Stimulated activated naive CD8-positive, alpha-beta T cell treated with anti-CD3 and anti-CD28 coated beads, Interleukin-15, Interleukin-2, amounts not matched to agents 100 U/mL and 50 U/mL, for 24 hours (primary cell): ENCODE data around the gene ULK1.

Experiments
- ATAC-seq: fragments of 150-1000 bp; cut with Tn5 transposase; one replicate; pipeline ENCODE4 v1.10.0; 2021
- DNase-seq: peaks from one replicate; pipeline ENCODE4 v3.0.0; 2021

The ULK1 gene

DNA sequence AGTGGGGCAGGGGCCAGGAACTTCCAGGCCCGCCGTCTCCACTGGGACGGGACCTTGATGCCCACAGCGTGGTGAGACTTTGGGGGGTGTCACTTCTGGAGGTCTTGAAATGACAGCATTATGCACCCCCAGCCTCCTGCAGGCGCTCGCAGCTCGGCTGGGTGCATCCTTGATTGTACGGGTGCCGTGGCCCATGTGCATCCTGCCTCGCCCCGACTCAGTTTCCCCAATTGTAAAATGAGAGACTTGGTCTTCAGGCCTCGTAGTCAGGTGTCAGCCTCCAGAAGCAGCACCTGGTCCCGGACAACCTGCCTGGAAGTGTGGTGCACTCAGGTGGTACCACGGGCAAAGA is 25.7 kb downstream of the ULK1 start:
- DNase-seq (no peak), ATAC-seq (no peak)

DNA sequence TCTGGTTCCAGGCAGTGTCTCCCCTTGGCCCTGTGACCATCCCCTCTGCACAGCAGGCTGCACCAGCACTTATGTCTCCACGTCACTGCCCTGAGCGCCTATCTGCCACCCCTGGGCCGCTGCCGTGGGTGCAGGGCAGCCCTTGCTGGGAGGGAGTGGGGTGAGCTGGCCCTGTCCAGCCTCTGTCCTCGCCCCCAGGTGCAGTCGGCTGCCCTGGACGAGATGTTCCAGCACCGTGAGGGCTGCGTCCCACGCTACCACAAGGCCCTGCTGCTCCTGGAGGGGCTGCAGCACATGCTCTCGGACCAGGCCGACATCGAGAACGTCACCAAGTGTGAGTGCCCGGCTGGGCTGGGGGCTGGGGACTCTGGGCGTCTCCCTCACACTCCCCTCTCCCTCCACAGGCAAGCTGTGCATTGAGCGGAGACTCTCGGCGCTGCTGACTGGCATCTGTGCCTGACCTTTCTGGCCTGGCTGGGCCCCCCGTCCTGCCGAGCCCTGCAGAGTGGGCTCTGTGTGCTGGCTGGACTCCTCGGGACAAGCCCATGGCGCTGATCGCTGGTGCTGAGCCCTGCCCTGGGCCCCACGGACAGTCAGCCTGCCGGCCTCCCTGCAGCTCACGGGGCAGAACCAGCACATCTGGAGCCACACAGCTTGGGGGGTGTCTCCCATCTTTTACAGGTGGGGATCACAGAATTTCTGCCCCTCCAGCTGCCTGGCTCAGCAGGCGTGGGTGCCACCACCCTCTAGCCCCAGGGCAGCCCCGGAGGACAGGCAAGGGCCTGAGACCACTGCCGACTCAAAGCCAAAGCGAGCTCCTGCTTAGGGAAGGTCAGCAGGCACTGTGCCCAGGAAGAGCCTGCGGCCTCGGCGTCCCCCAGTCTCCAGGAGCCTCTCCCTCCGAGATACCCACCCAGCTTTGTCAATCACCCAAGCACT is 26.7 kb downstream of the ULK1 start:
- DNase-seq (no peak), ATAC-seq (no peak)

DNA sequence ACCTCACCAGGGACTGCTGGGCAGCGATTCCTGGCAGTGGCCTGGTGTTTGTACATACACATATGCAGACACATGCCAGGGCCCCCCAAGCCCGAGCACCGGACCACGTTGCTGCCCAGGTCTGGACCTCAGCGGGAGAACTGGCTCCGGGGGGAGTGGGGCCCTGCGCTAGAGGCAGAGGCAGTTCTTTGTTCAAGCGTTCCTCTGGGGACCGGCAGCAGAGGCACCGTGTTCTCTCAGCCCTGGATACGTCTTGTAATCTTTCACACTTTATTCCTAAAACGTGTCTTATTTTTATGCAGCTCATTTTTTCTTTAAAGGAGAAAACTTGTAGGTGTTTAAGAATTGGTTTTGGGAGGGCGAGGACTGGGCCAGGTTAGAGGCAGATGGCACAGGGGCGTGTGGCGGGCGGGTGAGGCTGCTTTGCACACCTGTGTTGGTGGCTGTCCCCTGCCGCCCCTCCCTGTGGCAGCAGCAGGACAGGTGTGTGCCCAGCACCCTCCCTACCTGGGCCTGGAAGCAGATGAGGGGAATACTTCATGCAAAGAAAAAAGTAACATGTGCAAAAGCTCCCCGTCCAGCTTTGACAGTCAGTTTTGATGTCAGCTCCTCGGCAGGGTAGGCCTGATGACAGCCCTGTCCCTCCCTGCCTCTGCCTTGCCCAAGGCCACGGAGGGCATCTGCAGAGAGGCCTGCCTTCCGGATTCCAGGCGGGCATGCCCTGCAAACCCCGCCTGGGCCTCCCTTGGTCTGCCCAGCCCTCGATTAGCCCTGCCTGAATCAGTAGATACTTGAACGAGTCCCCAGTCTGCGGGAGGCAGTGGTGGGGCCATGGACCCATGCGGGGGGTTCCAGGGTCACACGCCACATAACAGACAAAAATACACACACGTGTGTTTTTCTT is 27.7 kb downstream of the ULK1 start:
- no peak for ATAC-seq
- no peak for DNase-seq

DNA sequence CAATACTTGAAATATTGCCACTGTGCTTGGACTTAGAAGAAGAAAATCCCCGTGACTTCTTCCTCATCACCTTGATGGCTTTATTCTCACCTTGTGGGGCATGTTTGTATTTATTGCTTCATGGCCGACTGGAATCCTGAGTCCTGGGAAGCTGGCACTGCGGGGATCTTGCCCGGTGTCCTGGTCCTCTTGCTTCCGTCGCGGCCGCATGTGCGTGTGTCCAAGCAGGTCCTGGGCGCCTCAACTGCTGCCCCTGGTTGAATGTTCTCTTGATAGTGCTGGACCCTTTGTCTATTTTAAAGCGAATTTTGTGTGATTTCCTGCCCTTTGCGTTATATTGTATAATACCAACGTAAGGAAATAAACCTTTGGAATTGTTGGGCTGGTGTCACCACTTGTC is 28.4 kb downstream of the ULK1 start:
- ATAC-seq (no peak), DNase-seq (no peak)

DNA sequence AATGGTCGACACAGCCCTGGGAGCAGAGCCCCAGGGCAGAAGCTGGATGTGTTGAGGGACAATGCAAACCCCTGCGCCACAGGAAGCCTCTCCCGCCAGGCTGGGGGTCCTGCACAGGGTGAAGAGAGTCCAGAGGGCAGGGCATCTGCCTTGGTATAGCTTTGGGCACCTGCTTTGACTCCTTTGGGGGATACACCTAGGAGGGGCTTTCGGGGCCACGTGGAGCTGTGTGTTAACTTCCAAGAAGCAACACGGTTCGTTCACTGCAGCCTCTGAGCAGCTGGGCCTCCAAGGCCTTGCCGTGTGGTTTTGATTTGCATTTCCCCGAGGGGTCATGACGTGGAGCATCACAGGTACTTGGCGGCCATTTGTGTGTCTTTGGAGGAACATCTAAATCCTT is 28.8 kb downstream of the ULK1 start:
- DNase-seq (no peak), ATAC-seq (no peak)

DNA sequence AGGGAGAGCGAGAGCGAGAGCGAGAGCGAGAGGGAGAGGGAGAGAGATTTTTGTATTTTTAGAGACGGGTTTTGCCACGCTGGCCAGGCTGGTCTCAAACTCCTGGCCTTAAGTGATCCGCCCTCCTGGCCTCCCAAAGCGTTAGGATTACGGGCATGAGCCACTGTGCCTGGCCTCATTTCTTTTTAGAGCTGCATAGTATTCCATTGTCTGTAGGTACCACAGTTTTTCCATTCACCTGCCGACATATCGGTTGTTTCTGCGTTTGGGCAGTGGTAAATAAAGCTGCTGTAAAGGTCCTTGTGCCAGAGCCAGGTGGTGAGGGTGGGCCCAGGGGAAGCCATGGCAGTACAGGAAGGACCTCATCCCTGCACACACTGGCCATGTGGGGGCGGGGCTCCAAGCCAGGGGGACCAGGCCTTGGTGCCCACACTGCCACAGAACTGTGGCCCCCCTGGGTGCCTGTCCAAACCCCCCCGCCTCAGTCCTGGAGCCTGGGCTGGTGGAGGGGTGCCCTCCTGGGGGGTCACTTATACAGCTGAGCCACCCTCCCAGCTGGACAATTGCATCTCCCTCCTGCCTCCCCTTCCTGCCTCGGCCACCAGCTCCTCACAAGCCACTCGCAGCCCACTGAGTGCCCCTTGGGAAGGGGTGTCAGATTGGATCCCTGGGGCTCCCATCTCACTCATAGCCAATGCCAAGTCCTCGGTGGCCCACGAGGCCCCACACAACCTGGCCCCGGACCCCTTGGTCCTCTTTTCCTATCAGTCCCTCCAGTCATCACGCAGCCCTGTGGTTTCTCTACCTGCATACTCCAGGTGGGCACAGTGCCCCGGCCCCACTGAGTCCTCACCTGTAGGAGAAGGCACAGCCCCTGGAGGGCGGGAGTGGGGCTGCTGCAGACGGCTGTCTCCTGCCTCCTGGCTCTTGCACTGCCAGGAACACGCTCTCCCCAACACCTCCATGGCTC is 33.0 kb downstream of the ULK1 start:
- DNase-seq (no peak), ATAC-seq (no peak)

DNA sequence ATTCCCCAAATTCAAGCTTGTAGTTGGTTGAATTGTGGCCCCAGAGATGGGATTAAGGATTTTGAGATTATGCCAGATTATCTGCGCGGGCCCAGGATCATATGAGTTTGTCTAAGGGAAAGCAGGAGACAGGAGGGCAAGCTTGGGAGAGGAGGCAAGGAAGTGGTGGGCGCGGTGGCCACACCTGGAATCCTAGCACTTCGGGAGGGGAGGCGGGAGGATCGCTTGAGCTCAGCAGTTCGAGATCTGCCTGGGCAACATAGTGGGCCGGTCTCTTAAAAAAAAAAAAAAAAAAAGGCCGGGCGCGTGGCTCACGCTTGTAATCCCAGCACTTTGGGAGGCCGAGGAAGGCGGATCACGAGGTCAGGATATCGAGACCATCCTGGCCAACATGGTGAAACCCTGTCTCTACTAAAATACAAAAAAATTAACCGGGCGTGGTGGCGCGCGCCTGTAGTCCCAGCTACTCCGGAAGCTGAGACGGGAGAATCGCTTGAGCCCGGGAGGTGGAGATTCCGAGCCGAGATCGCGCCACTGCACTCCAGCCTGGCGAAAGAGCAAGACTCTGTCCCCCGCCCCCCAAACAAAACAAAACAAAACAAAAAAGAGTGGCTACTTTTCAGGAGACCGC is 33.8 kb downstream of the ULK1 start:
- ATAC-seq (peak; percentile 2), DNase-seq (no peak)

DNA sequence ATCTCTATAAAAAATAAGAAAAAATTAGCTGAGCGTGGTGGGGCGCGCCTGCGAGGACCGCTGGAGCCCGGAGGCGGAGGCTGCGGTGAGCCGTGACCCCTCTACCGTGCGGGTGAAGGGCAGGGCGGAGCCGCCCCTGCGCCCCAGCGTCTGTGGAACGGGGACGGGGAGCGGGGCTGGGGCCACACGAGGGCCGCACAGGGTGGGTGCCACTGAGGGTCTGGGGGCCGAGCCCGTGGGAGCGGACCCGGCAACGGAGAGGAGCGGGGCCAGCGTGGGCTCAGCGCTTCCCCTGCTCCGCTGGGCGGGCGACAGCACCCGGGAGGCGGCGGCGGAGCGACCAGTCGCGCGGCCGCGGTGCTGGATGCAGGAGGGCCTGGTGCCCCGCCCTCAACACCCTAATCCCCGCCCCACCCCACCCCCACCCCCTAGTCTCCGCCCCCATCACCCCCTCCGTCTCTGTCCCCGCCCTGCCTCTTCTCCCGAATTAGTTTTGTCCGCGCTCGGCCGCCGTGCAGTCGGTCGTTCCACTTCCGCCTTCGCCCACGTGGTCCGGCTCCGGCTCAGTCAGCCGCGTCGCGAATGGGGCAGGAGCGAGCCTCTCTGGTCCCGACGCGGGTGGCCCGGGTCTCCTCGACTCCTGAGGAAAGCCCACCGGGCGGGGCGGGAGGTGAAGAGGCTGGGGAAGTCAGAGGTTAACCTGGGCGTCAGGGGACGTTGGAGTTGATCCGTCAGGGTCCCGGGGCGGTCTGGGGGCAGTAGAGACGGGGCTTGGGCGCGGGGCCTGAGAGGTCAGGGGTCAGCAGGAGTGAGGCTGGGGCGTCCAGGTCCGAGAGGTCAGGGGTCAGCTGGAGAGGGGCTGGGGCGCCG is 34.5 kb downstream of the ULK1 start, which contains the start of gene PUS1:
Gene PUS1, plus strand, starts transcription at position 566 of the 870 bp plus-strand sequence. CDS start 447 bp downstream, outside the sequence.
- peak; percentile 93 for DNase-seq

DNA sequence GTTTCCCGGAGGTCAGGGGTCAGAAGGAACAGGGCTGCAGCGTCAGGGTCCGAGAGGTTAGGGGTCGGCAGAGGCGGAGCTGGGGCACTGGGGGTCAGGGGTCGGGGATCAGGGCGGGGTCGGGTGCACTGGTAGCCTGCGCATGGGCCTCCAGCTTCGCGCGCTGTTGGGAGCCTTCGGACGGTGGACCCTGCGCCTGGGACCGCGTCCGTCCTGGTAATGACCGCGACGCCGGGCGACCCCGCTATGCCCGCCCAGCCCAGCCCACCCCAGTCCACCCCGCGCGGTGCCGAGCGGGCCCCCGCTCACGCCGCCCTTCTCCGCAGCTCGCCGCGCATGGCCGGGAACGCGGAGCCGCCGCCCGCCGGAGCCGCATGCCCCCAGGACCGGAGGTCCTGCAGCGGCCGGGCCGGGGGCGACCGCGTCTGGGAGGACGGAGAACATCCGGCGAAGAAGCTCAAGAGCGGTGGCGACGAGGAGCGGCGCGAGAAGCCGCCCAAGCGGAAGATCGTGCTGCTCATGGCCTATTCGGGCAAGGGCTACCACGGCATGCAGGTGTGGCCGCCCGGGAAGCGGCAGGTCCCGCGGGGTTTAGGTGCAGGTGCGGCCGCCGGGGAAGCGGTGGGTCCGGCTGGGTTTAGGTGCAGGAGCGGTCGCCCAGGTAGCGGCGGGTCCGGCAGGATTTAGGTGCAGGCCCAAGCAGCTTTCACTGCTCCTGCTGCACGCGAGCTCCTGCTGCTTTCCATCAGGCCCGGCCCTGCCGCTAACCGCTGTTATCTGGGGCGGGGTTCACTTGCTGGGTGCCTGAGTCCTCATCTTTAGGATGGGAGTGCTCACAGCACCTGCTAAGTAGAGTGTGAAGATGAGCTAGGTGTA is 35.4 kb downstream of the ULK1 start:
- peak; percentile 35 for DNase-seq
- peak; percentile 8 for ATAC-seq

More for the DNA sequence above, 34.5 kb downstream of the ULK1 start, which contains the start of gene PUS1:
- peak; percentile 84 for ATAC-seq

DNA sequence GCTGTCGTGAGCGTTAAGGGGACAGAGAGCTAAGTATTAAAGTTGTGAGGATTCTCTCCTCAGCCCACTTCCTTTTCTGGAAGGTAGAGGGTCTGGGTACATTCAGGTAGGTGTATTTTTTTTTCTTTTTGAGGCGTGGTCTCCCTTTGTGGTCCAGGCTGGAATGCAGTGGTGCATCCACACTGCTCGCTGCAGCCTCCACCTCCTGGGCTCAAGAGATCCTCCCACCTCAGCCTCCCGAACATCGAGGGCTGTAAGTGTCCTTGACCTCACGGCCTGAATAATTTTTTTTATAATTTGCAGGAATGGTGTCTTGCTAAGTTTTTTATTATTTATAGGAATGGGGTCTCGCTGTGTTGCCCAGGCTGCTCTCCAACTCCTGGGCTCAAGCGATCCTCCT is 36.1 kb downstream of the ULK1 start:
- no peak for ATAC-seq
- DNase-seq = no peak

DNA sequence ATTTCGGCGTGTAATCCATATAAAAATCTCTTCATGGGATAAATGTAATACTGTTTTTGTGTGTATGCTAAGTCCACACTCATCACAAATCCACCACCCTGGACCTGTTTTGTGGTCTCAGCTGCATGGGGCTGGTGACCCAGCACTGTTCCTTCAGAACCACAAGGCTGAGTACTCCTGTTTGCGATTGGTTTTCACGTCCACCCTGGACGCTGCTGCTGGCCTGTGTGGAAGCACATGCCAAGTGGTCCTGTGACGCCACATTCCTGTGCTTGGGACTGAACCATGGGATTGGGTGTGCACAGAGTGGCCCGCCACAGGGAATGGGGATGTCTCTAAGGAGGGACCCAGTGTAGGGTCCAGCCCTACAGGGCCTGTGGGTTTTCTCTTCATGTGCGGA is 39.0 kb downstream of the ULK1 start:
- DNase-seq (no peak), ATAC-seq (no peak)

DNA sequence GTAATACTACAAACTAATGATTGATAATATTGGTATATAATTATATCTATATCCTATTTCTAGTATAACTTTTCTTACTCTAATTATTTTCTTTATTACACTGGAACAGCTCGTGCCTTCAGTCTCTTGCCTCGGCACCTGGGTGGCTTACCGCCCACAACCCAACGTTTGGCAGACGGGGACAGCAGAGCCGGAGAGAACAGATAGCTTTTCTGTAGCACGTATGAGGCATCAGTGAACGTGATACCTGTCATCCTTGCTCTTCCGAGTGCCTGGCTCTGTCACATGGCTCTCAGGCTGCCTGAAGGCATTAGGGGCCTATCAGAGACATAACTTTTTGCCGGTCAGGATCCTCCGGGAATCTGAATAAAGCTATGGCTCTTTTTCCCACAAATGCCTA is 40.1 kb downstream of the ULK1 start:
- DNase-seq (no peak), ATAC-seq (no peak)

DNA sequence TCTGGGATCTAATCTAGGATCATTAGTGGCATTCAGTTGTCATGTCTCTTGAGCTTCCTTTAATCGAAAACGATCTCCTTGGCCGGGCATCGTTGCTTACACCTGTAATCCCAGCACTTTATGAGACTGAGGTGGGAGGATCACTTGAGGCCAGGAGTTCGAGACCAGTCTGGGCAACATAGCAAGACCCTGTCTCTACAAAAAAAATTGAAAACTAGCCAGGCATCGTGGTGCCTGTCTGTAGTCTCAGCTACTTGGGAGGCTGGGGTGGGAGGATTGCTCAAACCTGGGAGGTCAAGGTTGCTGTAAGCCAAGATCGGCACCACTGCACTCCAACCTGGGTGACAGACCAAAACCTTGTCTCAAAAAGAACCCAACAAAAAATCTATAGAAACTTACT is 43.7 kb downstream of the ULK1 start:
- no peak for ATAC-seq
- no peak for DNase-seq

DNA sequence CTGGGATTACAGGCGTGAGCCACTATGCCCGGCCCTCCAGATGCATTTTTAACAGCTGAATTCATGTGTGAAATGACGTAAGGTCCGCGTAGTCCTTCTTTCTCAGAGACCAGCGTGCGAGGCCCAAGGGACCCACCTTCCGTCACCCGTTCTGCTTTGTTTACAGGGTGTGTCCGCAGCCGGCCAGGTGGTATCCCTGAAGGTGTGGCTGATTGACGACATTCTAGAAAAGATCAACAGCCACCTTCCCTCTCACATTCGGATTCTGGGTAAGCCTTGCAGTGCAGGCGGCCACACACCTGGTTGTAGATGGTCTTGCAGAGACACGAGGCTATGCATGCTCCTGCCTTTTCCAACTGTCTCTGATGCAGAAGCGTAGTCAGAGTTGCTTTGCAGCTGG is 44.6 kb downstream of the ULK1 start:
- DNase-seq = no peak
- no peak for ATAC-seq

DNA sequence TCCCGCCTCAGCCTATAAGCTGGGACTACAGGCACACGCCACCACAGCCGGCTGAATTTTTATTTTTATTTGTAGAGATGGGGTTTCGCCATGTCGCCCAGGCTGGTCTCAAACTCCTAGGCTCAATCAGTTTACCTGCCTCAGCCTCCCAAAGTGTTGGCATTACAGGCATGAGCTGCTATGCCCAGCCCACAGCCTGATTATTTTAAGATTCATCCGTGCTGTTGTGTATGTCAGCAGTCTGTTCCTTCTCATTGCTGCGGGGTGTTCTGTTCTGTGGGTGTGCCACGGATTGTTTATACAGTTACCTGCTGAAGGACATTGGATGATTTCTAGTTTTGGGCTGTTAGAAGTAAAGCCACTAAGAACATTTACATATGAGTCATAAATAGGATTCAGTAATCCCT is 45.7 kb downstream of the ULK1 start:
- no peak for ATAC-seq

DNA sequence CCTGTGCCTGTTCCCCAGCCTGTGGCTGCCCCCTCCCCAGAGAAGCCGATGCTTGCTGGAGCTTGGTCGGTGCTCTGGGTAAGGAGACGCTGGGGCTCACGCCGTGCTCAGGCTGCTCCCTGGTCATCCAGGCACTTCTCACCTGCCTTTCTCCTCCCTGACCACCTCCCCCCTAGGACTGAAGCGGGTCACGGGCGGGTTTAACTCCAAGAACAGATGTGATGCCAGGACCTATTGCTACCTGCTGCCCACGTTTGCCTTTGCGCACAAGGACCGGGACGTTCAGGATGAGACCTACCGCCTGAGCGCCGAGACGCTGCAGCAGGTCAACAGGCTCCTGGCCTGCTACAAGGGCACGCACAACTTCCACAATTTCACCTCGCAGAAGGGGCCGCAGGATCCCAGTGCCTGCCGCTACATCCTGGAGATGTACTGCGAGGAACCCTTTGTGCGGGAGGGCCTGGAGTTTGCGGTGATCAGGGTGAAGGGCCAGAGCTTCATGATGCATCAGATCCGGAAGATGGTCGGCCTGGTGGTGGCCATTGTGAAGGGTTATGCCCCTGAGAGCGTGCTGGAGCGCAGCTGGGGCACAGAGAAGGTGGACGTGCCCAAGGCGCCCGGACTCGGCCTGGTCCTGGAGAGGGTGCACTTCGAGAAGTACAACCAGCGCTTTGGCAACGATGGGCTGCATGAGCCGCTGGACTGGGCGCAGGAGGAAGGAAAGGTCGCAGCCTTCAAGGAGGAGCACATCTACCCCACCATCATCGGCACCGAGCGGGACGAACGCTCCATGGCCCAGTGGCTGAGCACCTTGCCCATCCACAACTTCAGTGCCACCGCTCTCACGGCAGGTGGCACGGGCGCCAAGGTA is 46.9 kb downstream of the ULK1 start:
- DNase-seq = no peak
- ATAC-seq = no peak

More for the DNA sequence above, 45.7 kb downstream of the ULK1 start:
- DNase-seq = no peak

DNA sequence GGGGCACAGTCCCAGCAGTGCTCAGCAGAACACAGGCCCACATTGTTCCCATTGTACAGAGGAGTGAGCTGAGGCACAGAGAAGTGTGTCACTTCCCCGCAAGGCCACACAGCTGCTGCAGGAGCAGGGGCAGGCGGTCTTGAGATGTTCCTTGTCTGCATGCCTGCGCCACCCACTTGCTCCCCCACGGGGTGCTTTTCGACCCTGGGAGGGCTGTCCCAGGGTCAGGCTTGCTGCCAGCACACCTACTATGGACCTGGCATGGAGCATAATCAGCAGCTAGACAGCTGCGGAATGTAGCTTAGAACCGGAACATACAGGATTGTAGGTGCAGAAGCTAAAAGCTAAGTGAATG is 47.5 kb downstream of the ULK1 start:
- DNase-seq (no peak), ATAC-seq (no peak)

DNA sequence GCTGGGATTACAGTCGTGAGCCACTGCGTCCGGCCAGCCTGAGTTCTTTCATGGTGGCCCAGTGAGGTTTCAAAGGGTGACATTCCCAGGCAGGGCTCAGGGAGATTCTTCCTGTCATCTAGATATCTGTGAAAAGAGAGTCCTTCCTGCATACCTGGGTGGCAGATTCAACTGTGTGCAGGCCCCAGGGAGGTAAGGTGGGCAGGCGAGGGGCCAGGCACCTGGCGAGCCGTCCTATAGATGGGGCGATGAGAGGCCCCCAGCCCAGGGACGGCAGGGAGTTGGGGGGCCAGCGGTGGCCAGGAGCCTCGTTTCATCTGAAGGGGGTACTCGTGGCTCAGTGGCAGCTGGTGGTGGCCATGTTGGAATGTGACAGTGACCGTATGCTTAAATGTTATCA is 48.2 kb downstream of the ULK1 start:
- ATAC-seq (no peak), DNase-seq (no peak)
